NCI-H1092 treated with DMSO at 0.1 percent for 48 hours (cell line): ENCODE results near the gene HMOX1.
A peak's percentile ranks its signal among the peaks of the same experiment; 100 is the strongest.
"Not testable (repeated sequence)": the region's sequence is repeated elsewhere in the genome, so short reads cannot be mapped to it uniquely, and the experiment has no call there.

Experiments
- DNase-seq: peaks from one replicate; lab custom pipeline; 2025; lab: John Stamatoyannopoulos, UW

Gene HMOX1

DNA sequence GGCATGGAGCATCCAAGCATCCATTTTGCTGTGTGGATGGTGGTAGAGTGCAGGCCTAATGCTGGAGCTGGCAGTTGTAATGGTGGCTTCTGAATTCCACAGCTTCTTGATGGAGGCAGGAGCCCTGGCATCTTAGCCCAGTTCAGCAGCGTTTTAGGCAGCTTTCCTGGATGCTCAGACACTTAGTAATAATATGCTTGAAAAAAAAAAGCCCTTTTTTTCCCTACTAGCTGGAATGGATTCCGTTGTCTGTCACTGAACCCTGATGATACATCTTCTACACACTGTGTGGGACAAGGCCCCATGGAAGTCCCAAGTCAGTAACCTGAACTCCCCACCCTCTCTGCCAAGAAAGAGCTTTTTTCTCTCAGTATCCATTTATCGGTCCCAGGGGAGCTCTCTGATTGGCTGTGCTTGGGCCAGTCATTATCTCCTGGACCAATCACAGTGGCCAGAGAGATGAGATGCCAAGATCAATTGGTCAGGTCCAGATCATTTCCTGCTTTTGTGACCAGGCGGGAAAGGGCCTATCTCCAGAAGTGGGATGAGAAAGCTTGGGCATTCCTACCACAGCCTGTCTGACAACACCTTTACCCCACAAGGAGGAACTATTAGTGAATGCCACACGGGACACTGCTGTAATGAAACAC, 53.3 kb downstream of the HMOX1 start:
- no peak for DNase-seq

DNA sequence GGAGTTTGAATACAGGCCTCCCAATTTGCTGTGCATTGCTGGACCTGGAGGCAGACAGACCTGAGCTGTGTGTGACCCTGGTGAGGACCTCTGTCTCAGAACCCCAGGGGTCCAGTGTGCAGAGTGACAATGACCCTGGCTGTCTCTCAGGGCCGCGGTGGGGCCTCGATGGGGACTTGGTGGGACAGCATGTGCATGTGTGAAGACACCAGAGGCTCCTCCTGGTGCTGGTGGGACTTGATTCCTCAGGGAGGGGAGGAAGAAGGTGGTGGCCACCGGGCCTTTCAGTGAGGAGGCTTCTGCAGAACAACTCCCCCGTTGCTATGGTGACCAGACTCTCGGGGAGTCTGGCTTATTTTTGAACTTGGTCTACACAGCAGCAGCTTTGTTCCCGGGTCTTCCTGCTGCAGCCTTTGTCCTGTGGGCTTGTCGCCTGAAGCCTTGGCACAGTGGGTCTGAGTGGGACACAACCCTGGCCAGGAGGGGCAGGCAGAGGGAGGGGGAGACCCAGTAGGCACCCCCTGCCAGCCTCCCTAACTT, 54.4 kb downstream of the HMOX1 start:
- DNase-seq: no peak

DNA sequence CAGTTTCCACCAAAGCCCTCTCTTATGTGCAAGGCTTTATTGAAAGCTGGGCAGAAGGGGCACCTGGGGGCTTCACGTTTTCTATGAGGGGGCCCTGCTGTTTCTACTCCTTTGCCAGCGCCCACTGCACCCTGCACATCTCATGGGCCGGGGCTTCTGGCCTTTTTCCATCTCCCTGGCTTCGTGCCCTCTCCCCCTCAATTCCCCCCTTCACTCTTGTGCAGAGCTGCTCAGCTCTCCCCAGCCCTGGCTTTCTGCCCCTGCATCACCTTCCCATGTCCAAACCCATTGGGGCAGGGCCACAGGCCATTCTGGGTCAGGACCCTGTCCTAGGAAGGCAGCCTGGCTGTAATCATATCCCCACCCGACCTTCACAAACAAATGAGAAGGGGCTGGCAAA, 55.5 kb downstream of the HMOX1 start:
- peak; percentile 9 for DNase-seq

DNA sequence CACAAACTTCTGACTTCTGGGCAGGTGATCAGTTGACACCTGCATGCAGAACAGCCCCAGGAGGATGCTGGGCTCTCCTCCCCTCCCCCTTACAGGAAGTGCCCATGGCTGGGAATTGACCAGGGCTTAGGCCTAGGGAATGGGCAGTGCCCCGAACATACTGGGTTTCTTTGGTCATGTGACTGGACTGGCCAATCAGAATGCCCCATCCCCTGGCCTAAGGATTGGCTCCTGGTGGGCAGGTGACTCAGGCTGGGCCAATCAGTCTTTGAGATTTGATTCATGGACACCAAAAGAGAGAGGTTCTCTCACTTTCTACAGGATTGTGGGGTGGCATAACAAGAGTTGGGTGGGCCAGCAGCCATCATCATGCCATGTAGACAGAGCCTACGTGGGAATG, 56.2 kb downstream of the HMOX1 start:
- no peak for DNase-seq

DNA sequence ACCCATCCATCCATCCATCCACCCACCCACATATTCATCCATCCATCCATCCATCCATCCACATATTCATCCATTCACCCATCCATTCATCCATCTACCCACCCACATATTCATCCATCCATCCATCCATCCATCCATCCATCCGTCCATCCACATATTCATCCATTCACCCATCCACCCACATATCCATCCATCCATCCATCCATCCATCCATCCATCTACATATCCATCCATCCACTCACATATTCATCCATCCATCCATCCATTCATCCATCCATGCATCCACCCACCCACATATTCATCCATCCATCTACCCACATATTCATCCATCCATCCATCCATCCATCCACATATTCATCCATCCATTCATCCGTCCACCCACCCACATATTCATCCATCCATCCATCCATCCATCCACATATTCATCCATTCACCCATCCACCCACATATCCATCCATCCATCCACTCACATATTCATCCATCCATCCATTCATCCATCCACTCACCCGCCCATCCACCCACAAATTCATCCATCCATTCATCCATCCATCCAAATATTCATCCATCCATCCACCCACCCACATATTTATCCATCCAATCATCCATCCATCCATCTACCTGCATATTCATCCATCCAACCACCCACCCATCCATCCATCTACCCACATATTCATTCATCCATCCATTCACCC, 57.9 kb downstream of the HMOX1 start:
- DNase-seq: not testable (repeated sequence)

DNA sequence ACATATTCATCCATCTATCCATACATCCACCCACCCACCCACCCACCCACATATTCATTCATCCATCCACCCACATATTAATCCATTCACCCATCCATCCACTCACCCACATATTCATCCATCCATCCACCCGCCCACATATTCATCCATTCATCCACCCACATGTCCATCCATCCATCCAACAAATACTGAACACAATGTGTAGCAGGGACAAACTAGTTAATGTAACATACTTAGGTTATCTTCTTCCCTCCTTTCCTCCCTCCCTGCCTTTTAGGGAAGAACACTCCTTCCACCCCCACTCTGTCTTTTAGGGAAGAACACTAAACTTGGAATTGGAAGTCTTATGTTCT, 58.4 kb downstream of the HMOX1 start:
- no peak for DNase-seq

DNA sequence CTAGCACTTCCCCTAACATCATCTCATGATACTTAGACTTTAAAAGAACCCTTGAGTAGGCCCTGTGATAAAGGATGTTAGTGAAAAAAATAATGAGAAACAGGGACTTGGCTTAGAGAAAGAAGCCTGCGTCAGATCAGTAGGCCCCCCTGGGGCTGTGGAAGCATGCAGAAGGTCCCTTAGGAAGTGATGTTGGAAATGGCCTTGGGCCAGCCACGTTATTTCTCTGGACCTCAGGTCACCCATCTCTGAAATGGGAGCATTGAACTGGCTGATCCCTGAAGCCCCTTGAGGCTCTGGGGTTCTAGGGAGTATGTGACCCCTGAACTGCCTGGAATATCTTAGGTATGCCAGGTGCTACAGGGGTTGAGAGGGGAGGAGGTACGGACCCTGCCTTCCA, 59.2 kb downstream of the HMOX1 start:
- no peak for DNase-seq

DNA sequence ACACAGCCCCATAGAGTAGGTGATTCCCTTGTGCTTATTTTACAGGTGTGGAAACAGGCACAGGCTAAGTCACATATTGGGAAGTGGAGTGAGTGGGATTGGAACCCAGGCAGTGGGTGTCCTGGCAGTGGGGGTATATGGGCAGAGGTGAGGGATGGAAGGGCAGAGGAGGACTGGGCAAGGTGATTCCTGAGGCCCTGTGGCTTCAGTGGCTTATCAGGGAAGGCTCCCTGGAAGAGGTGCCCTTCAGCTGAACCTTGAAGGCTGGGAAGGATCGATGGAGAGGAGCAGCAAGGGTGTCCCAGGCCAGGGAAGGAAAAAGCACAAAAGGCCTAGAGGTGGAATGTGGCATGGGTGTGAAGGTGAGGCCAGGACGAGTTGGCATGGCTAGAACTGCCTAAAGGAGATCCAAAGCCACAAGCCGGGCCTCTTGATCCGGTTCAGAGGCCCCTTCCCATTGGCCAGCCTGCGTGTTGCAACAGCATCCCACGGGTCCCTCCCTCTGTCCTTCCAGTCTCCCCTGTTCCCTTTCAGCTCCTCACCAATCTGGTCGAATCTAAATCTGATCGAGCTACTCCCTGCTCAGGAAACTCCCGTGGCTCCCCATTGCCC, 60.7 kb downstream of the HMOX1 start:
- DNase-seq: no peak

DNA sequence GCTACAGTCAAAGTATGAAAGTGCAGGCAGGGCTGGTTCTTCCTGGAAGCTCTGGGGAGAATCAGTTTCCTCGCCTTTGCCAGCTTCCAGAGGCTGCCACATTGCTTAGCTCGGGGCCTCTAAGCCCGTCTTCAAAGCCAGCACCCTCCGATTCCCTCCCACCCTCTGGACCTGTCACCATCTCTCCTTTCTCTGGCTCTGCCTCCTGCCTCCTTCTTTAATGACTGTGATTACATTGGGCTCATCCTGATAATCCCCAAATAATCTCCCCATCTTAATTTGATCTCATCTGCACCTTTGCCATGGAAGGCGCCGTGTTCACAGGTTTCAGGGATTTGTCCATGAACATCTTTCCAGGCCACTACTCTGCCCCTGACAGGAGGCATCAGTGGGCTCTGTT, 61.6 kb downstream of the HMOX1 start:
- no peak for DNase-seq

DNA sequence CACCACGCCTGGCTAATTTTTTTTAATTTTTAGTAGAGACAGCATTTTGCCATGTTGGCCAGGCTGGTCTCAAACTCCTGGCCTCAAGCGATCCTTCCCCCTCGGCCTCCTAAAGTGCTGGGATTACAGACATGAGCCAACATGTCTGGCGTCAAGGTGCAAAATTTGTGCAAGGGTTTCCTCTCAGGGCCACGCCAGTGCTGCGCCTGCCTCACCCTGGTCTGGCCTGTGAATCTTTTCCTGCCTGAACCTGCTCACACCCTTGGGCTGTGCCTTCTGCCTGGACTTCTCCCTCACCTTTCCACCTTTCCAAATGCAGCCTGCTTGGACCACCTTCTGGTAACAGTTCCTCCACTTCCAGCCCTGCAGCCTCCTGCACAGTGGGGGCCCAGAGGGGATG, 62.4 kb downstream of the HMOX1 start:
- no peak for DNase-seq
